H1 (cell line): Measurements from ENCODE around the gene TMEM107. TPM values are rescaled to one million over a fixed set of nuclear protein-coding genes. Genes with fewer than 3 reads are reported as not detected.

ENCODE experiments used
- CEBPB ChIP-seq: IDR thresholded peaks from 2 replicates; pipeline ENCODE4 v1.6.1; 2012; ENCODE audit warnings: low read depth, low read length
- CREB1 ChIP-seq: IDR thresholded peaks from 2 replicates; pipeline ENCODE4 v1.6.1; 2012; ENCODE audit warnings: inconsistent platforms
- EP300 ChIP-seq, 2 experiments: IDR thresholded peaks; 1 replicate in 1 of 2; 2 replicates in 1 of 2; pipeline ENCODE4 v1.6.1; 2011 to 2012; ENCODE audit warnings: low read depth in 2 of 2, low read length in 2 of 2, mild to moderate bottlenecking in 2 of 2, borderline replicate concordance in 1 of 2, inconsistent platforms in 1 of 2, moderate library complexity in 1 of 2
- FOSL1 ChIP-seq: IDR thresholded peaks from 2 replicates; pipeline ENCODE4 v1.6.1; 2011; ENCODE audit warnings: mild to moderate bottlenecking, low read depth, low read length, moderate library complexity; ENCODE audit not compliant: insufficient read depth
- KDM4A ChIP-seq: IDR thresholded peaks from one replicate; pipeline ENCODE4 v1.7.1; 2012; ENCODE audit warnings: low read depth, mild to moderate bottlenecking, moderate library complexity, low read length, inconsistent platforms; ENCODE audit not compliant: severe bottlenecking
- PHF8 ChIP-seq: fragments of 200-600 bp; sonication (generic); conservative IDR thresholded peaks from 2 replicates; pipeline ENCODE4 v1.7.1; 2012; ENCODE audit warnings: low read depth, mild to moderate bottlenecking, inconsistent platforms, low read length, moderate library complexity
- POLR2A ChIP-seq, 2 experiments: IDR thresholded peaks; 1 replicate in 1 of 2; 2 replicates in 1 of 2; pipeline ENCODE4 v1.6.1; 2011; ENCODE audit warnings: low read depth in 2 of 2, low read length in 2 of 2, mild to moderate bottlenecking in 2 of 2; ENCODE audit errors: control extremely low read depth in 1 of 2
- SIRT6 ChIP-seq: IDR thresholded peaks from one replicate; pipeline ENCODE4 v1.7.1; 2012; ENCODE audit warnings: low read length, inconsistent platforms
- SUZ12 ChIP-seq: fragments of 200-600 bp; sonication (generic); IDR thresholded peaks from 2 replicates; pipeline ENCODE4 v1.6.1; 2012; ENCODE audit warnings: mild to moderate bottlenecking, inconsistent platforms, low read length, moderate library complexity, mixed read lengths
- TCF12 ChIP-seq: IDR thresholded peaks from 2 replicates; pipeline ENCODE4 v1.6.1; 2011; ENCODE audit warnings: low read depth, mild to moderate bottlenecking, low read length
- polyA plus RNA-seq, 7 experiments: library from polyadenylated mRNA; depleted of rRNA in 3 of 7; stranded (reverse) in 5 of 7; unstranded in 2 of 7; fragments of >200 nt in 5 of 7; fragments of 200-250 nt in 2 of 7; gene quantifications; 1 replicate in 5 of 7; 2 replicates in 1 of 7; 4 replicates in 1 of 7; pipeline versions ENCODE4 v1.2.1 to v1.2.3, GENCODE V29; 2011 to 2013; ENCODE audit warnings: missing spikeins in 2 of 7, mixed read lengths in 2 of 7
- total RNA-seq: library from RNA; stranded (reverse); fragmentation: NEBNext Ultra II Directional; extraction: Animal tissue kit (Norgen Biotek cat#: 25700); gene quantifications from 2 replicates; pipeline ENCODE4 v1.2.1, GENCODE V29; 2021

TMEM107 gene
- total and polyA plus RNA-seq, 2 of the 8 experiments (the other 6 are each of a cell fraction or from before 2014, with no cell fraction given): 17.3 to 21.5 TPM

- TF ChIP-seq SUZ12: peak; percentile 30; the same call in 1 of the 2 replicates
- TF ChIP-seq CREB1: no peak
- TF ChIP-seq EP300 (IDR thresholded peaks at IDR 0.05; ENCODE audit: borderline replicate concordance in 1 of 2, low read depth in 2 of 2, low read length in 2 of 2): no peak
- TF ChIP-seq SIRT6: no peak
- TF ChIP-seq TCF12: 0 out of 2 replicates have a peak, but pooled peaks have one; percentile 1
- TF ChIP-seq POLR2A (IDR thresholded peaks at IDR 0.05; ENCODE audit: control extremely low read depth in 1 of 2, low read depth in 2 of 2, low read length in 2 of 2): no peak
- no peak for TF ChIP-seq CEBPB
- no peak for TF ChIP-seq FOSL1
- no peak for TF ChIP-seq KDM4A
- TF ChIP-seq PHF8: no peak
- TF ChIP-seq, all 59 proteins: peak for 3
These were observed 51.6 kb downstream of the TMEM107 start (continued) for GRCh38 chr17:8124350-8125153.
